DND-41 (cell line): ENCODE results near the gene UBN2.

ENCODE experiments used
- CTCF ChIP-seq: IDR thresholded peaks from 2 replicates; pipeline ENCODE4 v1.5.1; 2012; ENCODE audit warnings: borderline replicate concordance, low read length, moderate library complexity, mild to moderate bottlenecking; ENCODE audit not compliant: poor library complexity, severe bottlenecking; ENCODE audit errors: extremely low read depth
- EZH2 ChIP-seq: IDR thresholded peaks from 3 replicates; pipeline ENCODE4 v1.6.1; 2012; ENCODE audit warnings: borderline replicate concordance, low read depth, mild to moderate bottlenecking, moderate library complexity, low read length, inconsistent platforms; ENCODE audit not compliant: severe bottlenecking

- TF ChIP-seq CTCF (no peak), EZH2 (no peak)
Observed at GRCh38 chr7:139189357-139189756, 41.7 kb upstream of the UBN2 start.
